ENCODE measurements around the gene CDV3.
A peak's percentile ranks its signal among the peaks of the same experiment; 100 is the strongest.

CDV3 gene

DNA sequence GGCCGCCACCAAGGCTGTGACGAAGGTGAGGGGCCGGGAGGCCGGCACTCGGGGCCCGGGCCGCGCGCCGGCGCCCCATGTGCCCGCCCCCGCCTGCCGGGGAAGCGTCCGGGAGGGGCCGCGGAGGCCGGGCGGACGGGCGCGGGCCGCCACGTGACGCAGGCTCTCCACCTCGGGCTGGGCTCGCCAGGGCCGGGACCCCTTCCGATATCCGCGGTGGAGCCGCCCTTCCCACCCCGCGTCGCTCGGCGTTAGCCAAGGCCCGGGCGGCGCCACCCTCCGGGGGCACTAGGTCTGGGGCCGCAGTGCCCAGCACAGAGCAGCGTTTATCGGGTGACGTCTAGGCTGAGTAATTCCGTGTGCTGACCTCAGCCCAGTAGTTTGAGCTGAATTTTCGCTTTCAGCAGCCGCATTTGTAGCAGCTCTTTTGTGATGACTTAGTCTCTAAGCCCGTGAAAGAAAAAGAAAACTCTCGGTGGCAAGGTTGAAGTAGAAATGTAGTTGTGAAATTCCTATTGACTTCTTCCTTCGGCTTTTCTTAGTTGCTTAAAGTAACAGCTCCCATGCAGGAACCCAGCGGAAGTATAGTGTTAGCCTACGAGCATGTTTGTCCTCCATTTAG is 885 bp downstream of the CDV3 start:
- intact Hi-C loops (cut with micrococcal nuclease): loop anchor here (2.0 to 5.0 kb wide), 3 partner anchors 86 to 1157 kb away; partner anchors contain the start of genes ANAPC13, CEP63 and DNAJC13
- H3K4me1 Mint-ChIP-seq (ENCODE audit: low read depth): peaks cover 60% of the 10 kb centered on the region
- H3K36me3 Mint-ChIP-seq (ENCODE audit: low read depth): peaks cover 51% of the 10 kb centered on the region

GRCh38 chr3:133575086-133575485 is 1.6 kb downstream of the CDV3 start:
- Mint-ChIP-seq H3K27ac (peak overlapping the region; percentile 98), H3K9me3 (no peaks in the 10 kb centered on the region), H3K4me1 (ENCODE audit: low read depth) (peaks cover 53% of the 10 kb centered on the region), H3K36me3 (ENCODE audit: low read depth) (peaks cover 58% of the 10 kb centered on the region), H3K27me3 (no peaks in the 10 kb centered on the region), H3K4me3 (peak overlapping the region; percentile 81)
- intact Hi-C loops (cut with micrococcal nuclease): loop anchor here (2.0 kb wide), 1 partner anchor 86 kb away; no protein-coding TSS in a partner anchor

More for the DNA sequence above, 885 bp downstream of the CDV3 start:
- Mint-ChIP-seq H3K27ac (peak overlapping the region; percentile 98), H3K4me3 (peak overlapping the region; percentile 81), H3K9me3 (no peaks in the 10 kb centered on the region), H3K27me3 (no peaks in the 10 kb centered on the region)

DNA sequence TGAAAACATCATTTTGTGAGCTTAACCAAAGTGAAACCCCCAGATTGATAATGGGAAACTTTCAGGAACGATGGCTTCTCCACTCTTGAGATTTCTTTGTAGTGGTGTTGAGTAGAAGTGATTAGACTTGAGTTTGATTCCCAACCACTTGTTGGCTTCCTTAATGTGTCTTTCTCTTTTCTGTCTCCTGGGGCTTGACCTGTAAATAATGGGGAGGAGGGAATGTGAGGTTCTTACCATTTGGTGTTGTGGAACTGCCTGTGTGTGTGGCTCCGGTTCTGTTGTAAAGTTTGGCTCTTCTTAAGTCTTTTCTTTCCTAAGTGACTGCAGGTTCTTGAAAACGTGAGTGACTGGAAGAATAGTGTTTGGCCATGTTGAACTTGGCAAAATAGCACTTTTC is 2.7 kb downstream of the CDV3 start:
- H3K4me3 Mint-ChIP-seq: peak overlapping the region; percentile 81
- no peaks in the 10 kb centered on the region for H3K9me3 Mint-ChIP-seq
- no peaks in the 10 kb centered on the region for H3K27me3 Mint-ChIP-seq
- peaks cover 67% of the 10 kb centered on the region for H3K36me3 Mint-ChIP-seq (ENCODE audit: low read depth)
- peak overlapping the region; percentile 32 for H3K27ac Mint-ChIP-seq
- intact Hi-C loops (cut with micrococcal nuclease): no loop called here
- H3K4me1 Mint-ChIP-seq (ENCODE audit: low read depth): peaks cover 43% of the 10 kb centered on the region

DNA sequence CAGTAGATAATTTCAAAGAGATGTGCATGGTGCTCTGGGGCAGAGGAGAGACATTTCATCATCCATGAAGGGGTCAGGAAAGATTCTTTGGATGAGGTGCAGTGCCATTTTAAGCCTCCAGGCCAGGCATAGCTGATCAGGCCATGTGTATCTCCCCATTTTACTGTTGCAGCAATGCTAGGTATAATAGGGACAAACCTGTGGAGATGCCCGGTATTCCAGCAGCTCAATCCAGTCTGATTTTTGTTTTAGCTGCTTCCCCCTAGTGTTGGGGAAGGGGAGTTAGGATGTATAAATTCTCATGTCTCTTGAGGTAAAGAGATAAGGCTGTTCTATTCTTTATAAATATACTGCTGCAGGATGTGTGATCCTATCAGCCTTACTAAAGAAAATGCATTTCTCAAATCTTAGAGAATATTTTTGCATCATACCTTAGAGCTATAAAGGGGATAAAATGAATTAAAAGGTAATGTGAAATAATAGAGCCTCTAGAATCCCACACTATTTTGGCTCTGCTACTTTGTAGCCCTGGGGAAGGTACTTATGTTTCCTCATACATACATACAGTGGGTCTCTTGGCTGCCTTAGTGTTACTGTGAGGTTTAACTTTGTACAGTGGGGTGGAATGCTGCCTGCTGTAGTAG is 5.2 kb downstream of the CDV3 start:
- H3K4me1 Mint-ChIP-seq (ENCODE audit: low read depth): peaks cover 35% of the 10 kb centered on the region
- no peaks in the 10 kb centered on the region for H3K27me3 Mint-ChIP-seq
- no peak overlapping the region for H3K4me3 Mint-ChIP-seq
- intact Hi-C loops (cut with micrococcal nuclease): no loop called here
- H3K27ac Mint-ChIP-seq: no peak overlapping the region
- peaks cover 91% of the 10 kb centered on the region for H3K36me3 Mint-ChIP-seq (ENCODE audit: low read depth)
- no peaks in the 10 kb centered on the region for H3K9me3 Mint-ChIP-seq

- H3K27ac Mint-ChIP-seq: no peak overlapping the region
- H3K4me3 Mint-ChIP-seq: no peak overlapping the region
- H3K4me1 Mint-ChIP-seq (ENCODE audit: low read depth): peaks cover 8% of the 10 kb centered on the region
- peaks cover 96% of the 10 kb centered on the region for H3K36me3 Mint-ChIP-seq (ENCODE audit: low read depth)
- no peaks in the 10 kb centered on the region for H3K9me3 Mint-ChIP-seq
- H3K27me3 Mint-ChIP-seq: no peaks in the 10 kb centered on the region
- intact Hi-C loops (cut with micrococcal nuclease): no loop called here
Observed at GRCh38 chr3:133583396-133583795, 9.9 kb downstream of the CDV3 start.

- Mint-ChIP-seq H3K9me3 (no peaks in the 10 kb centered on the region), H3K4me1 (ENCODE audit: low read depth) (no peaks in the 10 kb centered on the region), H3K27me3 (no peaks in the 10 kb centered on the region), H3K27ac (no peak overlapping the region), H3K4me3 (no peak overlapping the region), H3K36me3 (ENCODE audit: low read depth) (peaks cover 69% of the 10 kb centered on the region)
- intact Hi-C loops (cut with micrococcal nuclease): no loop called here
Observed at GRCh38 chr3:133588035-133588434, 14.5 kb downstream of the CDV3 start.

GRCh38 chr3:133588784-133589465 is 15.4 kb downstream of the CDV3 start:
- Mint-ChIP-seq H3K36me3 (ENCODE audit: low read depth) (peaks cover 61% of the 10 kb centered on the region), H3K4me3 (no peak overlapping the region), H3K27me3 (no peaks in the 10 kb centered on the region), H3K9me3 (no peaks in the 10 kb centered on the region), H3K4me1 (ENCODE audit: low read depth) (no peaks in the 10 kb centered on the region), H3K27ac (no peak overlapping the region)
- intact Hi-C loops (cut with micrococcal nuclease): no loop called here

DNA sequence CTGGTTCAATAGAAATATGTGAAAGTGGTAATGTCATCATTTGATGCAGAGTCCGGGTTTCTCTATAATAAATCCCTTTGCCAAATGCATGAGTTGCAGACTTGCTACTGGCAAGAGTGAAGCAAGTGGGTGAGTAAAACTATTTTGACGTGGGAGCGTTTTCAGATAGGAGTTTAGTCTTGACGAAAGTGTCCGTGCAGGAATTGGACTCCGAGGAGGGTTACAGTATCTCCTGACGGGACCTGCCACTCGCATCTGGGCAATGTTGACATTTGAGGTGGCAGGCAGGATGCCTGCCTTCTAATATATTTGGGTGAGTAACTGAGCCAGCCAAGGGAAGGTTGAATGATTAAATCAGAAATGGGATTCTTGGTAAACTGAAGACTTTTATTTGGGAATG is 16.0 kb downstream of the CDV3 start:
- Mint-ChIP-seq H3K36me3 (ENCODE audit: low read depth) (peaks cover 55% of the 10 kb centered on the region), H3K9me3 (no peaks in the 10 kb centered on the region), H3K27ac (no peak overlapping the region), H3K27me3 (no peaks in the 10 kb centered on the region), H3K4me3 (no peak overlapping the region), H3K4me1 (ENCODE audit: low read depth) (no peaks in the 10 kb centered on the region)
- intact Hi-C loops (cut with micrococcal nuclease): no loop called here

DNA sequence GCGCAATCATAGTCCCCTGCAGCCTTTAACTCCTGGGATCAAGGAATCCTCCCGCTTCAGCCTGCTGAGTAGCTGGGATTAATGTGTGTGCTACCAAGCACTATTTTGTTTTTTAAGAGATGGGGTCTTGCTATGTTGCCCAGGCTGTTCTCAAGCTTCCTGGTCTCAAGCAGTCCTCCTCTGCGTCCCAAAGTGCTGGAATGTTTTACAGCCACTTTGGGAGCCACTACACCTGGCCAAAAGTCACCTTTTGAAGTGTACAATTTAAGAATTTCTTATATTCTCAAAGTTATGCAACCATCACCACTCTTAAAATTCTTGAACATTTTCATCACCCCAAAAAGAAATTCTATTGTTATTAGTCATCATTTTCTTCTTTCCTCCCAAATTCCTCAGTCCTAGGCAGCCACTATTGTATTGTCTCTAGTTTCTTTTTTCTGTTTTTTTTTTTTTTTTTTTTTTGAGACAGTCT is 17.8 kb downstream of the CDV3 start:
- Mint-ChIP-seq H3K9me3 (no peaks in the 10 kb centered on the region), H3K27ac (no peak overlapping the region), H3K4me1 (ENCODE audit: low read depth) (no peaks in the 10 kb centered on the region), H3K4me3 (no peak overlapping the region), H3K36me3 (ENCODE audit: low read depth) (peaks cover 37% of the 10 kb centered on the region), H3K27me3 (no peaks in the 10 kb centered on the region)
- intact Hi-C loops (cut with micrococcal nuclease): no loop called here

GRCh38 chr3:133592843-133593242 is 19.4 kb downstream of the CDV3 start:
- Mint-ChIP-seq H3K4me3 (no peak overlapping the region), H3K27ac (no peak overlapping the region), H3K9me3 (no peaks in the 10 kb centered on the region), H3K36me3 (ENCODE audit: low read depth) (peaks cover 22% of the 10 kb centered on the region), H3K4me1 (ENCODE audit: low read depth) (no peaks in the 10 kb centered on the region), H3K27me3 (no peaks in the 10 kb centered on the region)
- intact Hi-C loops (cut with micrococcal nuclease): no loop called here

DNA sequence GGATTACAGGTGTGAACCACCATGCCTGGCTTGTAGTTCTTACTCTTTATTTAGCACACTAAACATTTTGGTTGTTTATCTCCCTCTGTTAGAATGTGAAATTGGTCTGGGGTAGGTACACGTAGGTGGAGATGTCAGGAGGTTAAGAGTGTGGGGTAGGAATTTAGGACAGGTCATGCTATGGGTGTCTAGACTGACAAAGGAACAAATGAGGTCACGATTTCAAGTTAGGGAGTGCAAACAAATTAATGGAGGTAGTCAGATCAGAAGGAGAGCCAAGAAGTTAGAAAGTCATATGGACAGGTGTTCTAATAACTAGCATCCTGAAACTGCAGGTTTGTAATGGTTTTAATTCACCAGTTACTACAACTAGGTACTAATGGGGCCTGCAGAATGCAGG is 19.8 kb downstream of the CDV3 start:
- no peaks in the 10 kb centered on the region for H3K27me3 Mint-ChIP-seq
- no peak overlapping the region for H3K4me3 Mint-ChIP-seq
- H3K36me3 Mint-ChIP-seq (ENCODE audit: low read depth): peaks cover 20% of the 10 kb centered on the region
- no peaks in the 10 kb centered on the region for H3K4me1 Mint-ChIP-seq (ENCODE audit: low read depth)
- no peaks in the 10 kb centered on the region for H3K9me3 Mint-ChIP-seq
- intact Hi-C loops (cut with micrococcal nuclease): no loop called here
- no peak overlapping the region for H3K27ac Mint-ChIP-seq

GRCh38 chr3:133595341-133595740 is 21.9 kb downstream of the CDV3 start:
- no peak overlapping the region for H3K27ac Mint-ChIP-seq

GRCh38 chr3:133598405-133598804 is 24.9 kb downstream of the CDV3 start:
- no peaks in the 10 kb centered on the region for H3K4me1 Mint-ChIP-seq (ENCODE audit: low read depth)
- no peaks in the 10 kb centered on the region for H3K27me3 Mint-ChIP-seq
- H3K4me3 Mint-ChIP-seq: no peak overlapping the region
- intact Hi-C loops (cut with micrococcal nuclease): no loop called here
- peaks cover 25% of the 10 kb centered on the region for H3K36me3 Mint-ChIP-seq (ENCODE audit: low read depth)
- no peak overlapping the region for H3K27ac Mint-ChIP-seq
- H3K9me3 Mint-ChIP-seq: no peaks in the 10 kb centered on the region

More at GRCh38 chr3:133595341-133595740, 21.9 kb downstream of the CDV3 start:
- intact Hi-C loops (cut with micrococcal nuclease): no loop called here
- Mint-ChIP-seq H3K27me3 (no peaks in the 10 kb centered on the region), H3K36me3 (ENCODE audit: low read depth) (peaks cover 4% of the 10 kb centered on the region), H3K4me1 (ENCODE audit: low read depth) (no peaks in the 10 kb centered on the region), H3K9me3 (no peaks in the 10 kb centered on the region), H3K4me3 (no peak overlapping the region)

- intact Hi-C loops (cut with micrococcal nuclease): no loop called here
- no peak overlapping the region for H3K4me3 Mint-ChIP-seq
- H3K9me3 Mint-ChIP-seq: no peaks in the 10 kb centered on the region
- H3K27me3 Mint-ChIP-seq: no peaks in the 10 kb centered on the region
- H3K4me1 Mint-ChIP-seq (ENCODE audit: low read depth): no peaks in the 10 kb centered on the region
- peaks cover 28% of the 10 kb centered on the region for H3K36me3 Mint-ChIP-seq (ENCODE audit: low read depth)
- H3K27ac Mint-ChIP-seq: no peak overlapping the region
Observed at GRCh38 chr3:133599280-133599679, 25.8 kb downstream of the CDV3 start.
